OCI-LY3 (cell line): Measurements from ENCODE around the gene NCOA3.

Source experiments
- CTCF ChIP-seq: fragments of 200-600, 300-600 bp; sonication (generic); IDR thresholded peaks from 2 replicates; pipeline ENCODE4 v1.5.1; 2014; ENCODE audit warnings: antibody characterized with exemption, low read length, low read depth
- EZH2phosphoT487 ChIP-seq: fragments of 200-600 bp; shearing (Covaris generic); IDR thresholded peaks from 2 replicates; pipeline ENCODE4 v1.6.1; 2018; ENCODE audit warnings: antibody characterized with exemption, mixed run types, low read depth

- no peak for TF ChIP-seq CTCF
- TF ChIP-seq EZH2phosphoT487, result no peak
Observed at GRCh38 chr20:47551841-47552240, 50.2 kb downstream of the NCOA3 start.
